ENCODE measurements around the gene MRRF. TPM values are rescaled to one million over a fixed set of nuclear protein-coding genes. Genes with fewer than 3 reads are reported as not detected.

The MRRF gene
- total RNA-seq, 4 donors from 2014 or later = 33.2 to 55.7 (median 47.2) TPM

DNA sequence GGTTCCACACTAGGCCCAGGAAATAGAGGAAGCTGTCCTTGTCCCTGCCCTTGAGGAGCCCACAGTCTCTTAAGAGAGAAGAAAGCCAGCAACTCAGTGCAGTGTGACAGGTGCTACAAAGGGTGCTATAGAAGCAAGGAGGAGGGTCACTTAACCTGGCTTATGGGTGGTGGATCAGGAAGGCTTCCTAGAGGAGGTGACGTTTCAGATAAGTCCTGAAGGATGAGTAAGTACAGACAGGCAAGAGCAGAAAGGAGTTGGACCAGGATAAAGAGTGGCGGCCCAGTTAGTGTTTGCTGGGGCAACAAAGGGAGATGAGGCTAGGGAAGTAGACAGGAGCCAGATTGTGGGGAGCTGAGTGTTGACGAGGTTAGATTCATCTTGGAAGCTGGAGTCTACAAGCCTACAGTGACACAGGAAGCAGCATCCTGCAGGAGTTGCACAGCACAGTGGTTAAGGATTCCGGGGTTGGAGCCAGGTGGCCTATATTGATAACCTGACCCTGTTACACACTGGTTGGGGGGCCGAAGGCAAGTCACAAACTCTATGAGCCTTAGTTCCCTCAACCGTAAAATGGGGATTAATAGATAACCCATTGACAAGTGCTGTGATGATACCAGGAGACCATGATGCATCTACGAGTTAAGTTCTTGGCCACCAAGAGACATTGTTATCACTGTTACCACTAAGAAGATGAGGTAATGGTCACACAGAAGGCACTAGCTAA, 30.5 kb upstream of the MRRF start:
- ATAC-seq = no peak
- intact Hi-C loops (cut with DNase I; ENCODE audit: low total_unique reads) = no loop called here

DNA sequence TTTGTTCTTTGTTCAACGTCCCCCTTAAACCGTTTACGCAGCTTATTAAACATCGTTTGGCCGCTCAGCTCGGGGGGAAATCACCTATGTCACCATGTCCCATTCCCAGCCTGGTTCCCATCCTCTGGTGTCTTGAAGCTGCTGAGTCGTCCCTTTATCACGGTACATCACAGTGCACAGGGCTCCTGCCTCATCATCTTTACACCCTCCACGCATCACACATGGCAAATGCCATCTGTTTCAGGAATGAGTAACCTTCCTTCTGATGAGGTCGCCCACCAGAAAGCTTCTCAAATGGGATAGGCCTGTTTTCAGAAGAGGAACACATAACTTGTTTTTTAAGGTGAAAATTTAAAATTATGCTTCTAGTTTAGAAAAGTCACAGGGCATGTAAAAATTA, 28.0 kb upstream of the MRRF start:
- intact Hi-C loops (cut with DNase I; ENCODE audit: low total_unique reads) (no loop called here), in situ Hi-C loops (cut with MboI; ENCODE audit: low sequenced_read_pairs in 4 of 4) (no loop called here)
- no peak for ATAC-seq
- peaks cover 0 to 29% of the 10 kb centered on the region in 2 donors for H3K36me3 ChIP-seq
- no peak for DNase-seq
- H3K27ac ChIP-seq = no peak overlapping the region
- H3K27me3 ChIP-seq = no peaks in the 10 kb centered on the region
- no peak for TF ChIP-seq POLR2A (IDR thresholded peaks at IDR 0.05)
- no peak for TF ChIP-seq CTCF (IDR thresholded peaks at IDR 0.05 in 4 of 5, conservative IDR thresholded peaks at IDR 0.05 in 1 of 5)
- H3K4me3 ChIP-seq = no peak overlapping the region
- H3K4me1 ChIP-seq = no peaks in the 10 kb centered on the region
- no peaks in the 10 kb centered on the region for H3K9me3 ChIP-seq

More for the DNA sequence above, 30.5 kb upstream of the MRRF start:
- in situ Hi-C loops (cut with MboI; ENCODE audit: low sequenced_read_pairs in 4 of 4) = no loop called here
- no peak overlapping the region for H3K4me3 ChIP-seq
- peaks cover 0 to 8% of the 10 kb centered on the region in 2 donors for H3K36me3 ChIP-seq
- H3K27me3 ChIP-seq = peaks cover 16 to 17% (median 16%) of the 10 kb centered on the region in 3 donors
- TF ChIP-seq CTCF (IDR thresholded peaks at IDR 0.05 in 4 of 5, conservative IDR thresholded peaks at IDR 0.05 in 1 of 5) = no peak
- no peak for TF ChIP-seq POLR2A (IDR thresholded peaks at IDR 0.05)
- no peaks in the 10 kb centered on the region for H3K4me1 ChIP-seq
- H3K27ac ChIP-seq = no peak overlapping the region
- H3K9me3 ChIP-seq = no peaks in the 10 kb centered on the region
- DNase-seq = no peak

- no peaks in the 10 kb centered on the region for H3K9me3 ChIP-seq
- H3K4me1 ChIP-seq = no peaks in the 10 kb centered on the region
- no peaks in the 10 kb centered on the region for H3K27me3 ChIP-seq
- H3K27ac ChIP-seq = no peak overlapping the region
- DNase-seq (peak in 1 of 2 donors; percentile 28), ATAC-seq (peak in 1 of 2 donors; percentile 82)
- no peak for TF ChIP-seq CTCF (IDR thresholded peaks at IDR 0.05 in 4 of 5, conservative IDR thresholded peaks at IDR 0.05 in 1 of 5)
- TF ChIP-seq POLR2A (IDR thresholded peaks at IDR 0.05) = no peak
- intact Hi-C loops (cut with DNase I; ENCODE audit: low total_unique reads) (no loop called here), in situ Hi-C loops (cut with MboI; ENCODE audit: low sequenced_read_pairs in 4 of 4) (no loop called here)
- H3K4me3 ChIP-seq = no peak overlapping the region
- peaks cover 0 to 58% of the 10 kb centered on the region in 2 donors for H3K36me3 ChIP-seq
These were observed 25.0 kb upstream of the MRRF start for GRCh38 chr9:122239722-122240121.

- Histone ChIP-seq H3K9me3 (no peaks in the 10 kb centered on the region), H3K27ac (no peak overlapping the region), H3K4me1 (peaks cover 7 to 9% of the 10 kb centered on the region in 2 donors), H3K4me3 (no peak overlapping the region), H3K27me3 (no peaks in the 10 kb centered on the region), H3K36me3 (peaks cover 5 to 86% of the 10 kb centered on the region in 2 donors)
- ATAC-seq (no peak), DNase-seq (no peak)
- in situ Hi-C loops (cut with MboI; ENCODE audit: low sequenced_read_pairs in 4 of 4) (no loop called here), intact Hi-C loops (cut with DNase I; ENCODE audit: low total_unique reads) (no loop called here)
- no peak for TF ChIP-seq POLR2A (IDR thresholded peaks at IDR 0.05)
These were observed 20.3 kb upstream of the MRRF start for GRCh38 chr9:122244349-122244748.

- TF ChIP-seq CTCF (IDR thresholded peaks at IDR 0.05 in 4 of 5, conservative IDR thresholded peaks at IDR 0.05 in 1 of 5) (no peak), POLR2A (IDR thresholded peaks at IDR 0.05) (no peak)
- ATAC-seq (no peak), DNase-seq (no peak)
- no peak overlapping the region for H3K4me3 ChIP-seq
- no peak overlapping the region for H3K27ac ChIP-seq
- intact Hi-C loops (cut with DNase I; ENCODE audit: low total_unique reads) (no loop called here), in situ Hi-C loops (cut with MboI; ENCODE audit: low sequenced_read_pairs in 4 of 4) (no loop called here)
- no peaks in the 10 kb centered on the region for H3K27me3 ChIP-seq
- peaks cover 7 to 9% of the 10 kb centered on the region in 2 donors for H3K4me1 ChIP-seq
- peaks cover 5 to 79% of the 10 kb centered on the region in 2 donors for H3K36me3 ChIP-seq
- no peaks in the 10 kb centered on the region for H3K9me3 ChIP-seq
These were observed 18.0 kb upstream of the MRRF start for GRCh38 chr9:122246666-122247065.
